Measurements from ENCODE around the gene CKS2. TPM values are rescaled to one million over a fixed set of nuclear protein-coding genes. Genes with fewer than 3 reads are reported as not detected.

The CKS2 gene
- total and polyA plus RNA-seq, 2 experiments from 2014 or later, result 512 to 1,783 TPM

DNA sequence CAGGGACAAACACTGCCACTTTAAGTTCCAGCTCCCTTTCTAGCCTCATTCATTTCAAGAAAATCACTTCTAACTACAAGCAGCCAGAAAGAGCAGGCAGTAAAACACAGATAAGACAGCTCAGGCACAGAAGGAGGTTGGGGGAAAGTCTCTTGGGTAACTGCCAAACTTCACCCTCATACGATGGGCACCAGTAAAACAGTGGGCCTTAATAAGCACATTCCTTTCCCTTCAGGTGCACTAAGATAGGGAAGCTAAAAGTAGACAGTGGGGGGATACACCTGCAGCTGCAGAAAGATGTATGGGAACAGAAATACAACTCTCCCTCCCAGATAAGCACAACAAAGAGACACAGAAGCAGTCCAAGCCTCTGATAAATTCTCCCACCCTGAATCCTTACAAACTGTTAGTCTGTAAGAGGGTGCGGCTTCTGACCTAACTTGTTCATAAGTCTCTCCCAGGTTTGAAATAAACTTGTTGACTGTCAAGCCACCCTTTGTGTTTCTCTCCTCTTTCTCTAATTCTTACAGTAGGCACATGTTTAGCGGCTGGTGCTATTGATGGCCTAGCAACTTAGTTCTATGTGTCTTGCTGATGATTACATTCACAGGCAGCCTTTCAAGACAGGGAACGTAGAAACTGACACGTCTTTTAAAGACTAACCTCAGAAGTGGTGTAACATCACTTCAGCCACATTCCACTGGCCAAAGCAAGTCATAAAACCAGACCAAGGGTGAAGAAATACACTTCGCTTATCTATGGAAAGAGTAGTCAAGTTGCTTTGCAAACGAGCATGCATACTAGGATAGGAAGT is 6.8 kb upstream of the CKS2 start (continued):
- no peak for TF ChIP-seq REST (IDR thresholded peaks at IDR 0.05; ENCODE audit: unreplicated experiment)
- no peak for TF ChIP-seq ETS1 (IDR thresholded peaks at IDR 0.05)
- TF ChIP-seq NANOG (IDR thresholded peaks at IDR 0.05; ENCODE audit: borderline replicate concordance), result no peak
- no peak for TF ChIP-seq EZH2 (IDR thresholded peaks at IDR 0.05; ENCODE audit: low read depth, unreplicated experiment)
- TF ChIP-seq POLR2AphosphoS5 (IDR thresholded peaks at IDR 0.05; ENCODE audit: low read depth), result no peak

GRCh38 chr9:89304834-89305188 is 6.2 kb upstream of the CKS2 start:
- Histone ChIP-seq H4K20me1 (replicated peaks; ENCODE audit: insufficient read depth) (no peaks in the 10 kb centered on the region), H3K4me3 (no peak overlapping the region), H3F3A (replicated peaks; ENCODE audit: low read depth) (no peaks in the 10 kb centered on the region), H3K27ac (ENCODE audit: low read depth) (no peak overlapping the region), H3K36me3 (ENCODE audit: insufficient read depth) (no peaks in the 10 kb centered on the region), H3K9me2 (ENCODE audit: insufficient read depth) (no peaks in the 10 kb centered on the region), H2AFZ (no peak overlapping the region), H3K79me2 (replicated peaks; ENCODE audit: insufficient read depth) (peaks cover 8% of the 10 kb centered on the region), H3K27me3 (ENCODE audit: insufficient read depth) (no peaks in the 10 kb centered on the region), H3K4me2 (no peak overlapping the region), H3K4me1 (ENCODE audit: insufficient read depth) (peaks cover 6% of the 10 kb centered on the region; the same call in 1 of the 2 replicates)
- peaks cover 29% of the 10 kb centered on the region; the same call in 2 of the 3 replicates for H3K36me3 Mint-ChIP-seq (ENCODE audit: low read depth)
- H3K4me3 Mint-ChIP-seq, result no peak overlapping the region
- H3K4me1 Mint-ChIP-seq, result peaks cover 7% of the 10 kb centered on the region
- no peak for ATAC-seq
- DNase-seq (ENCODE audit: low spot score), result no peak
- TF ChIP-seq EZH2 (IDR thresholded peaks at IDR 0.05; ENCODE audit: low read depth, unreplicated experiment) (no peak), ZNF331 (CRISPR knock-in tag; IDR thresholded peaks at IDR 0.05; ENCODE audit: low read depth) (no peak), STAT1 (IDR thresholded peaks at IDR 0.05; ENCODE audit: unreplicated experiment) (no peak)
- no peak overlapping the region for H3K27ac Mint-ChIP-seq
- peaks cover 4% of the 10 kb centered on the region for H3K27me3 Mint-ChIP-seq (ENCODE audit: insufficient read depth, low read depth, poor library complexity)
- peaks cover 2% of the 10 kb centered on the region; the same call in 2 of the 3 replicates for H3K9me3 Mint-ChIP-seq

DNA sequence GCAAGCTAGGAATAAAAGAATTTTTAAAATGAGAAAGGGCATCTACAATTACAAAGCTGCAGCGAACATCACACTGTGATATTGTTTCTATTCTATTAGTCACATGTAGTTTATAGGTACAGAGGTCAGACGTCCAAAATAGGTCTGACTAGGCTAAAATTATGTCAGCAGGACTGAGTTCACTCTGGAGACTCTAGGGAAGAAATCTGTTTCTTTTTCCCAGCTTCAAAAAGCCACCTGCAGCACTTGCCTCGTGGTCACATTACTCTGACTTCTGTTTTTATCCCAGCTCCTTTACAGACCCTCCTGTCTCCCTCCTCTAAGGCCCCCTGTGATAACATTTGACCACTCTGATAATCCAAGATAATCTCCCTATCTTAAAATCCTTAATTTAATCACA is 5.1 kb upstream of the CKS2 start:
- H3F3A ChIP-seq (replicated peaks; ENCODE audit: low read depth), result 0 out of 2 replicates have a peak, but pooled peaks cover 3% of the 10 kb centered on the region
- ATAC-seq (no peak), DNase-seq (ENCODE audit: low spot score) (no peak)
- H3K4me3 ChIP-seq, result no peak overlapping the region
- Mint-ChIP-seq H3K36me3 (ENCODE audit: low read depth) (peaks cover 29% of the 10 kb centered on the region; the same call in 2 of the 3 replicates), H3K4me3 (no peak overlapping the region), H3K27me3 (ENCODE audit: insufficient read depth, low read depth, poor library complexity) (peaks cover 8% of the 10 kb centered on the region), H3K9me3 (peaks cover 2% of the 10 kb centered on the region; the same call in 1 of the 3 replicates), H3K27ac (no peak overlapping the region), H3K4me1 (peaks cover 11% of the 10 kb centered on the region)
- H3K4me1 ChIP-seq (ENCODE audit: insufficient read depth), result peaks cover 6% of the 10 kb centered on the region; the same call in 1 of the 2 replicates
- H4K20me1 ChIP-seq (replicated peaks; ENCODE audit: insufficient read depth), result no peaks in the 10 kb centered on the region
- no peak overlapping the region for H2AFZ ChIP-seq
- no peak overlapping the region for H3K27ac ChIP-seq (ENCODE audit: low read depth)
- no peak overlapping the region for H3K4me2 ChIP-seq
- no peaks in the 10 kb centered on the region for H3K36me3 ChIP-seq (ENCODE audit: insufficient read depth)
- no peaks in the 10 kb centered on the region for H3K27me3 ChIP-seq (ENCODE audit: insufficient read depth)
- no peaks in the 10 kb centered on the region for H3K9me2 ChIP-seq (ENCODE audit: insufficient read depth)
- H3K79me2 ChIP-seq (replicated peaks; ENCODE audit: insufficient read depth), result peaks cover 11% of the 10 kb centered on the region
- TF ChIP-seq ZNF331 (CRISPR knock-in tag; IDR thresholded peaks at IDR 0.05; ENCODE audit: low read depth) (no peak), ZNF462 (CRISPR knock-in tag; IDR thresholded peaks at IDR 0.05) (no peak), NANOG (IDR thresholded peaks at IDR 0.05; ENCODE audit: borderline replicate concordance) (no peak)
